Right atrium auricular region (tissue), 2 donors: ENCODE data around the gene FCHSD2. TPM values are rescaled to one million over a fixed set of nuclear protein-coding genes. Genes with fewer than 3 reads are reported as not detected.
A peak's percentile ranks its signal among the peaks of the same experiment; 100 is the strongest.

Experiments
- DNase-seq: peaks from one replicate; pipeline ENCODE4 v3.0.0-alpha.2; 2019; ENCODE audit warnings: low spot score
- H3K27ac ChIP-seq, 2 donors: fragments of 200-600 bp; sonication (generic); 1 replicate in 1 of 2; 2 replicates in 1 of 2; pipeline ENCODE4 v1.5.1; 2016 to 2019
- H3K27me3 ChIP-seq, 2 donors: fragments of 200-600 bp; sonication (generic); one replicate each; pipeline versions ENCODE4 v1.5.1 to v1.6.0; 2017 to 2019
- H3K36me3 ChIP-seq: fragments of 200-600 bp; sonication (generic); one replicate; pipeline ENCODE4 v1.5.1; 2016
- H3K4me1 ChIP-seq, 2 donors: fragments of 200-600 bp; sonication (generic); one replicate each; pipeline versions ENCODE4 v1.5.1 to v1.6.0; 2017 to 2019
- H3K4me3 ChIP-seq, 2 donors: fragments of 200-600 bp; sonication (generic); 1 replicate in 1 of 2; 2 replicates in 1 of 2; pipeline ENCODE4 v1.5.1; 2017 to 2019; ENCODE audit warnings: mild to moderate bottlenecking in 1 of 2, moderate library complexity in 1 of 2
- H3K9me3 ChIP-seq, 2 donors: fragments of 200-600 bp; sonication (generic); one replicate each; pipeline ENCODE4 v1.5.1; 2019
- total RNA-seq, 2 donors: library from RNA; depleted of rRNA; stranded (reverse); fragments of >200 nt; gene quantifications; one replicate each; pipeline ENCODE4 v1.1.0, GENCODE V29; 2016
- TF ChIP-seq, protein P1 (sequence below), 2 donors: fragments of 200-600 bp; sonication (generic); IDR thresholded peaks; one replicate each; pipeline ENCODE4 v1.5.1; 2019; ENCODE audit warnings: antibody characterized with exemption in 2 of 2

The FCHSD2 gene
- total RNA-seq, 2 donors from 2014 or later = 23.9 to 24.0 TPM

- Histone ChIP-seq H3K4me1 (no peaks in the 10 kb centered on the region), H3K36me3 (no peaks in the 10 kb centered on the region), H3K4me3 (no peak overlapping the region), H3K27me3 (no peaks in the 10 kb centered on the region), H3K27ac (no peak overlapping the region), H3K9me3 (no peaks in the 10 kb centered on the region)
- TF ChIP-seq, protein P1, sequence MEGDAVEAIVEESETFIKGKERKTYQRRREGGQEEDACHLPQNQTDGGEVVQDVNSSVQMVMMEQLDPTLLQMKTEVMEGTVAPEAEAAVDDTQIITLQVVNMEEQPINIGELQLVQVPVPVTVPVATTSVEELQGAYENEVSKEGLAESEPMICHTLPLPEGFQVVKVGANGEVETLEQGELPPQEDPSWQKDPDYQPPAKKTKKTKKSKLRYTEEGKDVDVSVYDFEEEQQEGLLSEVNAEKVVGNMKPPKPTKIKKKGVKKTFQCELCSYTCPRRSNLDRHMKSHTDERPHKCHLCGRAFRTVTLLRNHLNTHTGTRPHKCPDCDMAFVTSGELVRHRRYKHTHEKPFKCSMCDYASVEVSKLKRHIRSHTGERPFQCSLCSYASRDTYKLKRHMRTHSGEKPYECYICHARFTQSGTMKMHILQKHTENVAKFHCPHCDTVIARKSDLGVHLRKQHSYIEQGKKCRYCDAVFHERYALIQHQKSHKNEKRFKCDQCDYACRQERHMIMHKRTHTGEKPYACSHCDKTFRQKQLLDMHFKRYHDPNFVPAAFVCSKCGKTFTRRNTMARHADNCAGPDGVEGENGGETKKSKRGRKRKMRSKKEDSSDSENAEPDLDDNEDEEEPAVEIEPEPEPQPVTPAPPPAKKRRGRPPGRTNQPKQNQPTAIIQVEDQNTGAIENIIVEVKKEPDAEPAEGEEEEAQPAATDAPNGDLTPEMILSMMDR (IDR thresholded peaks at IDR 0.05) = no peak
- no peak for DNase-seq
Observed at GRCh38 chr11:73106347-73106746, 35.8 kb downstream of the FCHSD2 start.

GRCh38 chr11:73100578-73100977 lies 41.5 kb downstream of the FCHSD2 start:
- Histone ChIP-seq H3K27ac (no peak overlapping the region), H3K4me3 (no peak overlapping the region), H3K36me3 (no peaks in the 10 kb centered on the region), H3K4me1 (peaks cover 0 to 13% of the 10 kb centered on the region in 2 donors), H3K27me3 (no peaks in the 10 kb centered on the region), H3K9me3 (no peaks in the 10 kb centered on the region)
- TF ChIP-seq, protein P1 (IDR thresholded peaks at IDR 0.05) = no peak
- DNase-seq = no peak

DNA sequence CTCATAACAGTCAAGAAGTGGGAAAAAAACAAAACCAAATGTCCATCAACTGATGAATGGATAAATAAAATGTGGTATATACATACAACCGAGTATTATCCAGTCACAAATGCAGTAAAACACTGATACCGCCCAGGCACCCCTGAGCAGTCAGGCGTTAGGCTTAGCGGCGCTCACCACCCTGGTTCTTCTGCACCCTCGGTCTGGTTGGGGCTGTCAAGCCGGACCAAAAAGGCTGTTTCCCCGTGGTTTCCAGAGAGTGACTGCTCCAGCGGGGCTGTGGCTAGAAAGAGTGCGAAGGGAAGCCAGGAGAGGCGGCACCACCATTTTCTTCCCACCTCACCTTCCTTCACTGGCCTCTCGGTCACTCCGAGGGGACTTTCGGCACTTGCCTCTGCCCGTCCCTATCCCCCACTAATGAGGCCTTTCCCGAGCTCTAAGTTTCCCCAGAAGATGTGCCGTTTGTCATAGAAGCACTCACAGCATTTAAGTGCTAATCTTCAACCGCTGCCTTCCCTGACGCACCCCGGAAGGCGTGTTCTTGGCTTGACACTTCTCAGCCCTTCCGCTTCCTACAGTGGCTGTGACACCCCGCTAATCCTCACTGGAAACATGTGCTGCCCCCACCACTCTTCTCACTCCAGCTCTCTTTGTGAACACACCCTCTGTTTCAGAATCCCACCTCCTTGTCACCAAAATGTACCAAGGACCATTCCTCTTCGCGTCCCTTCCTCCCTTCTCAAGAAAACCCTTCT lies 42.4 kb downstream of the FCHSD2 start:
- H3K27ac ChIP-seq = no peak overlapping the region
- TF ChIP-seq, protein P1 (IDR thresholded peaks at IDR 0.05) = no peak

GRCh38 chr11:73095613-73096012 lies 46.5 kb downstream of the FCHSD2 start:
- Histone ChIP-seq H3K9me3 (no peaks in the 10 kb centered on the region), H3K4me1 (peaks cover 0 to 22% of the 10 kb centered on the region in 2 donors), H3K36me3 (peaks cover 3% of the 10 kb centered on the region), H3K27ac (peak overlapping the region; percentile 10 to 27), H3K4me3 (no peak overlapping the region), H3K27me3 (no peaks in the 10 kb centered on the region)
- TF ChIP-seq, protein P1 (IDR thresholded peaks at IDR 0.05) = no peak
- DNase-seq = no peak

More for the DNA sequence above, 42.4 kb downstream of the FCHSD2 start:
- peaks cover 0 to 22% of the 10 kb centered on the region in 2 donors for H3K4me1 ChIP-seq
- H3K27me3 ChIP-seq = no peaks in the 10 kb centered on the region
- H3K9me3 ChIP-seq = no peaks in the 10 kb centered on the region
- no peaks in the 10 kb centered on the region for H3K36me3 ChIP-seq
- no peak for DNase-seq
- H3K4me3 ChIP-seq = no peak overlapping the region

- Histone ChIP-seq H3K9me3 (no peaks in the 10 kb centered on the region), H3K27ac (no peak overlapping the region), H3K36me3 (peaks cover 3% of the 10 kb centered on the region), H3K4me3 (no peak overlapping the region), H3K27me3 (no peaks in the 10 kb centered on the region), H3K4me1 (peaks cover 0 to 11% of the 10 kb centered on the region in 2 donors)
- no peak for DNase-seq
- TF ChIP-seq, protein P1 (IDR thresholded peaks at IDR 0.05) = no peak
Observed at GRCh38 chr11:73091521-73092305, 50.4 kb downstream of the FCHSD2 start.
